Activated T-helper 2 cell treated with anti-CD3 and anti-CD28 coated beads, Interferon-gamma antibody, Interleukin-2, Interleukin-4, amounts not matched to agents 10 μg/mL and 5 μg/mL and 100 μg/mL, durations not matched to agents 14 hours and 24 hours and 36 hours (primary cell): Measurements from ENCODE around the gene ARFGEF3. TPM values are rescaled to one million over a fixed set of nuclear protein-coding genes. Genes with fewer than 3 reads are reported as not detected.
"Not testable (repeated sequence)": the region's sequence is repeated elsewhere in the genome, so short reads cannot be mapped to it uniquely, and the experiment has no call there.

ENCODE experiments used
- DNase-seq: peaks from one replicate; pipeline ENCODE4 v3.0.0; 2021; ENCODE audit warnings: low spot score
- H3K27ac Mint-ChIP-seq: one replicate; pipeline ENCODE4 v1.8.0; 2021; ENCODE audit warnings: mixed read lengths
- H3K27me3 Mint-ChIP-seq: one replicate; pipeline ENCODE4 v1.8.0; 2021; ENCODE audit warnings: low read depth, mixed read lengths
- H3K36me3 Mint-ChIP-seq: one replicate; pipeline ENCODE4 v1.8.0; 2021; ENCODE audit warnings: low read depth, mixed read lengths
- H3K4me1 Mint-ChIP-seq: one replicate; pipeline ENCODE4 v1.8.0; 2021; ENCODE audit warnings: low read depth, mixed read lengths
- H3K4me3 Mint-ChIP-seq: one replicate; pipeline ENCODE4 v1.8.0; 2021; ENCODE audit warnings: low read depth, mild to moderate bottlenecking, moderate library complexity, mixed read lengths
- H3K9me3 Mint-ChIP-seq: one replicate; pipeline ENCODE4 v1.8.0; 2021; ENCODE audit warnings: mixed read lengths
- intact Hi-C: fragments of 100-400 bp; cut with micrococcal nuclease; formaldehyde crosslinking; loops from one replicate; pipeline ENCODE4 v1.15.1; 2023
- total RNA-seq: library from RNA; stranded (reverse); gene quantifications from 2 replicates; pipeline ENCODE4 v1.2.3, GENCODE V29; 2022

The ARFGEF3 gene
- total RNA-seq, 1 donor from 2014 or later, result 0.55 TPM

- intact Hi-C loops, result no loop called here
- H3K36me3 Mint-ChIP-seq, result no peaks in the 10 kb centered on the region
- H3K4me3 Mint-ChIP-seq, result no peak overlapping the region
- no peaks in the 10 kb centered on the region for H3K9me3 Mint-ChIP-seq
- H3K27ac Mint-ChIP-seq, result no peak overlapping the region
- H3K27me3 Mint-ChIP-seq, result peaks cover 12% of the 10 kb centered on the region
- no peak for DNase-seq
- no peaks in the 10 kb centered on the region for H3K4me1 Mint-ChIP-seq
These were observed 196.2 kb downstream of the ARFGEF3 start for GRCh38 chr6:138357928-138358327.

GRCh38 chr6:138368684-138369083 is 206.9 kb downstream of the ARFGEF3 start:
- DNase-seq, H3K4me1 Mint-ChIP-seq, H3K27ac Mint-ChIP-seq, H3K36me3 Mint-ChIP-seq, intact Hi-C loops, H3K4me3 Mint-ChIP-seq, H3K9me3 Mint-ChIP-seq: not testable (repeated sequence)
- H3K27me3 Mint-ChIP-seq, result peaks cover 24% of the 10 kb centered on the region

GRCh38 chr6:138370631-138371451 is 209.1 kb downstream of the ARFGEF3 start:
- Mint-ChIP-seq H3K4me3 (no peak overlapping the region), H3K27me3 (peaks cover 25% of the 10 kb centered on the region), H3K27ac (no peak overlapping the region), H3K4me1 (peaks cover 2% of the 10 kb centered on the region), H3K9me3 (peaks cover 6% of the 10 kb centered on the region), H3K36me3 (no peaks in the 10 kb centered on the region)
- no peak for DNase-seq
- intact Hi-C loops, result no loop called here

GRCh38 chr6:138371452-138371711 is 209.6 kb downstream of the ARFGEF3 start:
- H3K27ac Mint-ChIP-seq, result no peak overlapping the region
- H3K27me3 Mint-ChIP-seq, result peaks cover 24% of the 10 kb centered on the region
- no peaks in the 10 kb centered on the region for H3K36me3 Mint-ChIP-seq
- intact Hi-C loops, result no loop called here
- H3K4me1 Mint-ChIP-seq, result peaks cover 2% of the 10 kb centered on the region
- no peak overlapping the region for H3K4me3 Mint-ChIP-seq
- no peak for DNase-seq
- peaks cover 6% of the 10 kb centered on the region for H3K9me3 Mint-ChIP-seq

GRCh38 chr6:138371720-138372119 is 210.0 kb downstream of the ARFGEF3 start:
- H3K4me3 Mint-ChIP-seq, result no peak overlapping the region
- H3K4me1 Mint-ChIP-seq, result peaks cover 2% of the 10 kb centered on the region
- intact Hi-C loops, result no loop called here
- no peak for DNase-seq
- H3K27ac Mint-ChIP-seq, result no peak overlapping the region
- H3K27me3 Mint-ChIP-seq, result peaks cover 24% of the 10 kb centered on the region
- H3K9me3 Mint-ChIP-seq, result peaks cover 6% of the 10 kb centered on the region
- no peaks in the 10 kb centered on the region for H3K36me3 Mint-ChIP-seq

GRCh38 chr6:138372711-138373463 is 211.1 kb downstream of the ARFGEF3 start:
- H3K27ac Mint-ChIP-seq, result no peak overlapping the region
- H3K4me1 Mint-ChIP-seq, result peaks cover 2% of the 10 kb centered on the region
- H3K36me3 Mint-ChIP-seq, result no peaks in the 10 kb centered on the region
- DNase-seq, result no peak
- no peak overlapping the region for H3K4me3 Mint-ChIP-seq
- intact Hi-C loops, result no loop called here
- peaks cover 2% of the 10 kb centered on the region for H3K9me3 Mint-ChIP-seq
- peaks cover 22% of the 10 kb centered on the region for H3K27me3 Mint-ChIP-seq

- Mint-ChIP-seq H3K4me1 (peaks cover 2% of the 10 kb centered on the region), H3K9me3 (no peaks in the 10 kb centered on the region), H3K36me3 (no peaks in the 10 kb centered on the region), H3K4me3 (no peak overlapping the region), H3K27ac (no peak overlapping the region), H3K27me3 (peaks cover 22% of the 10 kb centered on the region)
- intact Hi-C loops, result no loop called here
- DNase-seq, result no peak
These were observed 212.5 kb downstream of the ARFGEF3 start for GRCh38 chr6:138374230-138374629.

GRCh38 chr6:138374815-138375214 is 213.1 kb downstream of the ARFGEF3 start:
- H3K27ac Mint-ChIP-seq, result no peak overlapping the region
- peaks cover 22% of the 10 kb centered on the region for H3K27me3 Mint-ChIP-seq
- H3K4me3 Mint-ChIP-seq, result no peak overlapping the region
- DNase-seq, result no peak
- H3K9me3 Mint-ChIP-seq, result no peaks in the 10 kb centered on the region
- H3K4me1 Mint-ChIP-seq, result peaks cover 2% of the 10 kb centered on the region
- no peaks in the 10 kb centered on the region for H3K36me3 Mint-ChIP-seq
- intact Hi-C loops, result no loop called here

- H3K27ac Mint-ChIP-seq, result no peak overlapping the region
These were observed 215.3 kb downstream of the ARFGEF3 start for GRCh38 chr6:138377042-138377441.

GRCh38 chr6:138377844-138378243 is 216.1 kb downstream of the ARFGEF3 start, which contains the start of gene SMIM28:
SMIM28 (plus strand) TSS chr6:138377905; CDS start chr6:138378073, 168 bp downstream.
- no peaks in the 10 kb centered on the region for H3K4me1 Mint-ChIP-seq
- no peak for DNase-seq
- intact Hi-C loops, result no loop called here
- no peak within 1 kb of the TSS for H3K4me3 Mint-ChIP-seq
- H3K9me3 Mint-ChIP-seq, result no peaks in the 10 kb centered on the region
- peaks cover 10% of the 10 kb centered on the region for H3K27me3 Mint-ChIP-seq
- H3K36me3 Mint-ChIP-seq, result no peaks in the 10 kb centered on the region
- H3K27ac Mint-ChIP-seq, result no peak within 1 kb of the TSS

More at GRCh38 chr6:138377042-138377441, 215.3 kb downstream of the ARFGEF3 start:
- Mint-ChIP-seq H3K4me3 (no peak overlapping the region), H3K36me3 (no peaks in the 10 kb centered on the region), H3K27me3 (peaks cover 11% of the 10 kb centered on the region), H3K4me1 (peaks cover 2% of the 10 kb centered on the region), H3K9me3 (no peaks in the 10 kb centered on the region)
- DNase-seq, result no peak
- intact Hi-C loops, result no loop called here

GRCh38 chr6:138378463-138378862 is 216.7 kb downstream of the ARFGEF3 start:
- no peak for DNase-seq
- Mint-ChIP-seq H3K4me3 (no peak overlapping the region), H3K36me3 (no peaks in the 10 kb centered on the region), H3K27ac (no peak overlapping the region), H3K9me3 (no peaks in the 10 kb centered on the region), H3K4me1 (no peaks in the 10 kb centered on the region), H3K27me3 (peaks cover 11% of the 10 kb centered on the region)
- intact Hi-C loops, result no loop called here

- peaks cover 5% of the 10 kb centered on the region for H3K27me3 Mint-ChIP-seq
- H3K4me1 Mint-ChIP-seq, result no peaks in the 10 kb centered on the region
- no peak overlapping the region for H3K4me3 Mint-ChIP-seq
- no peaks in the 10 kb centered on the region for H3K9me3 Mint-ChIP-seq
- intact Hi-C loops, result no loop called here
- no peak overlapping the region for H3K27ac Mint-ChIP-seq
- H3K36me3 Mint-ChIP-seq, result no peaks in the 10 kb centered on the region
- no peak for DNase-seq
These were observed 220.9 kb downstream of the ARFGEF3 start for GRCh38 chr6:138382498-138383265.

- Mint-ChIP-seq H3K4me1 (no peaks in the 10 kb centered on the region), H3K4me3 (no peak overlapping the region), H3K27ac (no peak overlapping the region), H3K36me3 (no peaks in the 10 kb centered on the region), H3K27me3 (peaks cover 11% of the 10 kb centered on the region), H3K9me3 (no peaks in the 10 kb centered on the region)
- DNase-seq, result no peak
- intact Hi-C loops, result no loop called here
These were observed 222.0 kb downstream of the ARFGEF3 start for GRCh38 chr6:138383776-138384175.
